NK-92 treated with Interleukin-12 subunit alpha and Interleukin-12 subunit beta, amount 100 ng/mL, for 24 hours (cell line): Measurements from ENCODE around the gene PRKAG2.

Experiments used
- DNase-seq: peaks from one replicate; lab custom pipeline; 2025; lab: John Stamatoyannopoulos, UW

PRKAG2 gene

DNA sequence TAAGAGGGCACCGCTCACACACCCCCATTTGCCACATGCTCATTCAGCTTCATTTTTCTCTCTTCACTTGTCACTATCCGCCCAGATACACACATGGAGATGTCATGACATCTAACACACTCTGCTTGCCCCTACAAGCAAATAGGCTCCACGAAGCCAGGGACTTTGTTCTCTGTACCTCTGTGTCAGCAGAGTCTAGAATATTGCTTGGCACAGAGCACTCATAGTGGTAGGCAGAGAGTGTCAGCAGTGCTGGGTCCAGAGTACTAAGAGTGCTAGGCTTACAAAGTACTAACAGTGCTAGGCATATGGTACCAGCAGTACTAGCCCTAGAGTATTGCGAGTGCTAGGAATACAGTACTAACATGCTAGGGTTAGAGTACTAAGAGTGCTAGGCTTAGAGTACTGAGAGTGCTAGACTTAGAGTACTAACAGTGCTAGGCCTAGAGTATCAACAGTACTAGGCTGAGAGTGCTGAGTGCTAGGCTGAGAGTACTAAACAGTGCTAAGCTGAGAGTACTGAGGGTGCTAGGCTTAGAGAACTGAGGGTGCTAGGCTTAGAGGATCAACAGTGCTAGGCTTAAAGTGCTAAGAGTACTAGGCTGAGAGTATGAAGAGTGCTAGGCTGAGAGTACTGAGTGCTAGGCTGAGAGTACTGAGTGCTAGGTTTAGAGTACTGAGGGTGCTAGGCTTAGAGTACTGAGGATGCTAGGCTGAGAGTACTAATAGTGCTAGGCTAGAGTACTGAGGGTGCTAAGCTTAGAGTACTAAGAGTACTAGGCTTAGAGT, 166.1 kb downstream of the PRKAG2 start:
- DNase-seq: no peak

DNA sequence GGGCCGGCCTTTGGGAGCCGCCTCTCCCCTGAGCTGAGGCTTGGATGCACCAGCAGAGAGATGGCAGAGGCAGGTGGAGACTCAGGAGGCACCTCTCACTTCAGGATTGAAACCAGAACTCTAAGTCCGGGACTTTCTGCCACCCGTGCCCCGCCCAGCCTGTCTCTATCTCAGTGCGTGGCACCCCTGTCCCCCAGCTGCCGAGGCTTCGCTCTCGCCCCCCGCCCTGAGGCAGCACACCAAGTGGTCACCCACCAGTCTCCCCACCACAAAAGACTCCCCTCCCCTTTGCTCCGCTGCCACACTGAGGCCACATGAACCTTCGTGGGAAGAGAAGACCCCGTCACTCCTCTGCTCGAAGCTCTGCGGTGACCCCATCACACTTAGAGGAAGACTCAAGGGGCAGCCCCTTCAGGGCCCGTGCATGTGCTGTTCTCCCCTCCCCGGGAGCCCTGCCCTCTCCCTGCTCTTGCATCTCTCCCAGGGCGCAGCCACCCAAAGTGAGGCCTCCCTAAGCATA, 166.7 kb downstream of the PRKAG2 start:
- DNase-seq: no peak

- DNase-seq: no peak
Measured at GRCh38 chr7:151709141-151710038, 167.5 kb downstream of the PRKAG2 start.

DNA sequence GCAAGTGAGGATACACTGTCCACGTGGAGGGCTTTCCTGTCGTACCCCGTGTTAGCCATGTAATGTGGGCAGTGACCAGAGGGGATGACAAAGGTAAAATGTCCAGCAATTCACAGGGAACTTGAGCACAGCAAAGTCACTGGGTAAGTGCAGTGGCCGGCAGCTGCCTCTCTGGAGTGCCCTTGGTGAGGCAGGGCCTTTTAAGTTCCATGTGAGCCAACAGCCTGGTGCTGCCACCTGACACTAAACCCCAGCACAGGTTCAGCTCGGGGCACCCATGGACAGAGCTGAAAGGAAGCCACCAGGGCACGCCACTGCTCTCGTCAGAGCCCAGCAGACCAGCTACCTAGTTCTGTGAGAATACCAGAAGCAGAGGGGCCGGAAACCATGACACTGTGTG, 168.3 kb downstream of the PRKAG2 start:
- DNase-seq: no peak

DNA sequence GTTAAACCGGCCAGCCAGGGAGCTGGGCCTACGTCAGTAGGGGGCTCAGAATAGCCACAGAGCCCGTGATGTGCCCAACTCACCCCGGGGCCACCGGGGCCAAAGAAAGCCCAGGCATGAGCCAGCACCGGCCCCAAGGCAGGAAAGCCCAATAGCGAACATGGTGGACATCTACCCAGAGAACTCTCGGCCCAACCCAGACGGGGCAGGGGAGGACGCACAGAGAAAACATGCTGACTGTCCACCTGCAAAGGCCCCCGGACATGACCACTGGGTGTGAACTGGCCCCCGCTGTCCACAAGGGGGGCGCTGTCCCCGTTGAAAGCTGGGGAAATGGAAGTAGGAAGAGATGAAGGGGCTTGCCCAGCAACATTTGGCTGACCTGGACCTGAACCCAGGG, 169.2 kb downstream of the PRKAG2 start:
- no peak for DNase-seq

DNA sequence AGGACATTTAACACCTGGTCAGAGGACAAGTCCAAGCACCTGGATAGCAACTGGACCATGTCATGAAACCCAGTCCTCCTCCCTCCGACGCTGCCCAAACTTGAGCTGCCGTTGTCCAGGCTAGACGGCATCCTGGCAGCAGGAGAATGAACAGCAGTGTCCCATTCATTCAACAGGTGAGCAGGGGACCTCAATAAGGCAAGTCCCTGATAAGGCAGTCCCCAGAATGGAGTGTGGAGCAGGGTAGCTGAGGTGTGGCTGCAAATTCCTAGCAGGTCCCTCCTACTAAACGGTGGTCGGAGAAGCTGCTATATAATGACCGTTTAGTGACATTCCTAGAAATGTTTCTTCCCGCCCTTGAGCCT, 169.8 kb downstream of the PRKAG2 start:
- DNase-seq: no peak

- DNase-seq: no peak
Measured at GRCh38 chr7:151706277-151707104, 170.4 kb downstream of the PRKAG2 start.

DNA sequence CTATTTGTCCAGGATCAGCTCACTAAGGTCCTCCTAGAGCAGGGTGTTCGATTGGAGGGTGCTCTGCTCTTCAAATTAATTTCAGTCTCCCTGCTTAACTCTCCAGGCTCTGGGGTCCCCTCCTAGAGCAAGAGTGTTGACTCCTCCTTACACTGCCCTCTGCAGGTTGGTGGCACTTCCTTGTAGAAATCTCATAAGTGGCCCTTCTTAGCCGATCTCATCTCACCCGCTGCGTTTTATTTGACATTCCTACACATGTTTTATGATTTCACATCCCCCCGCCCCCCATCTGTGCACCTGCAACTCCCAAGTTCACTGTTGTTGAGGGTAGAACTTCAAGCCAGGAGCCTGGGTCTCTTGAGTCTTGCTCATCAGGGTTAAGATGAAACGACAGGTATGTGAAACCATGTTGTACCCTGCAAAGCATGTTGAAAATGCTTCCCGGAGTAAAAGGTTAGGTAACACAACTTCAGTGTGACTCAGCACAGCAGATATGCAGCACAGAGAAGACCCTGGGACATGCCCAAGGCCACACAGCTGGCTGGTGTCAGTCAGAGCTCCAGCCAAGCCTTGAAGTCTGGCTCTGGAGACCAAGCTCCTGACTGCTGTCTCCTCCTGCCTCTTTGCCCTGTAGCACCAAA, 171.2 kb downstream of the PRKAG2 start:
- no peak for DNase-seq

DNA sequence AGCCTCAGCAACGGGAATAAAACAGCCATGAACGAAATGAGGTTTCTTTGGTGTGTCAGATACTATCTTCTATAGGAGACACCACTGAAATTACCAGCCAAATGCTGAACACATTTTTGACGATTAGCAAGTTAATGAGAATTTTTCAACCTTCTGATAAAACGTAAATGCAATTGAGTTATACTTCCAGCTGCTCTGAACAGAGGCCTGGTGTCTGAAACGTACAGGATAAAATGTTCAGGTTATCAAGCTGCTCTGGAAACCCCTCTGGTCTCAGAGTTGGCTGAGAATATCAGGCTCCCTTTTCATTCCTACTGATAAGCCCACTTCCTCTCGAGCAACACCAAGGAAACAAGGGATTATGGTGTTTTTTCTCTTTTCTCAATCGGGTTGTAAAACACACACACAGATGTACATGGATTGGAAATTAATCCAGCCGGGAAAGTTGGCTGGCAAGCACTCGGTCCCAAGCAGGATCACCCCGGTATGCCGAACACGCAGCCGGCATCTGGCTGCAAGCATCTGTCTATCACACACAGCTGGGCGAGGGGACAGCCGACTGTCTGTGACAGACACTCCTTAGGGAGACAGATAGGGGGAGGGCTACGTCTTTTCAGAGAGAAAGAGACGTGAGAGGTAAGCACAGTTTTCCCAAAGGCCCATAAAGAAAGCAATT, 171.8 kb downstream of the PRKAG2 start:
- no peak for DNase-seq

DNA sequence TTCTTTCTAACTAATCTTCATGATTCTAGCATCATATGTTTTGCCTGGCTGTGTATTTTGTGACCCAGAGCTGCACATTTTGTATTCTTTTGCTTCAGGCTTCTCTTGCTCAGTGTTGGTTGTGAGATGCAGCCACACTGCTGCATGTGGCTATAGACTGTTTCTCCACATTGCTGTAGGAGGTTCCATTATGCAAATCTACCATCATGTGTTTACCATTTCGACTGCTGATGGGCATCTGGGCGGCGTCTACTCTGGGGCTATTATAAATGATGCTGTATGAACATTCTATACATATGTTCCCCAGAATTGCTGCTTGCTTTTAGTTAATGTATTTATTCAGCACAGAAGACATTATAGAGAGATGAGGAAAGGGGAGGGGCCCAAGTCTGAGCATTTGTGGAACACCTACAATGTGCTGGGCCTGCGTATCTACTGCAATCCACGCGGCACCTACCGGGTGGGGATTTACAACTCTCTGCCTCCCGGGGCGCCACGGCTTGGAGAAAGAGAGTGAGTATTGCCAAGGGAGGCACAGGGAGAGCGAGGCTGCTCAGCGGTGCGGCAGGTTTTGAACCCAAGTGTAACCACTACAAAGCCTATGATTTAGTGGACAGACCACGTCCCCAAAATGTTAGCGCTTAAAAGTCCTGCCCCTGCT, 172.5 kb downstream of the PRKAG2 start:
- no peak for DNase-seq

DNA sequence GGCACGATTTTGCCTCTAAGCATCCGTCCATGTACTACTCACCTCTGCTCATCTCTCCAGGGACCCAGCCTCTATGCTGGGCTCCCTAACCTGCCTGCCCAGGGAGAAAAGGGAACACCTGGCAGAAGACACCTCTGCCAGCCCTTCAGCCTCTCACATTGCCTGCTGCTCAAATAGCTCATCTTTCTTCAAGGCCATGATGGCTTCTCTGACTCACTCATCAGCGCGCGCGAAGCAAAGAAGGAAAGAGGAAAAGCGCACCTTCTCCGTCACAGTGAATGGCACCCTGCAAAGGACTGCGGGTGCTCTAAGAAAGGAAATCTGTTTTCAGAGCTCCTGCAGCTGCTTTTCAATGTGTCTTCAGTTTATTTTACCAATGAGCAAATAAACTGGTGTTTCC, 174.0 kb downstream of the PRKAG2 start:
- no peak for DNase-seq

- DNase-seq: no peak
Measured at GRCh38 chr7:151700586-151701165, 176.2 kb downstream of the PRKAG2 start.

DNA sequence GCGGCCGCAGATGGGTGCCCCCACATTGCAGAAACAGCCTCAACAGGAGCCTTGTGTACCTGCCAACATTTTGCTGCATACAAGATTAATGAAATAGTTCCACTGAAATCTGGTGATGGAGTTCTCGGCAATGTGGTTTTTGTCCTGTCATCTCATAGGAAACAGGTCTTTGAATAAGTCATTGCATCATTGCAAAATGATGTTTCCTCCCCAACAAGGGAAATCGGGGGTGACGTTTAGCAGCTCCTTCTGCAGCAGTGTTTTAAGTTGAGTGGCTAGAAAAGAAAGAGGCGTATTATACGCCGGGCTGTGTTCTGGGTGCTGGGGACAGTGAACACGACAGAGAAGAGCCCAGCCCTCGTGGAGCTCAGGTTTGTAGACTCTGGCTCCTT, 177.0 kb downstream of the PRKAG2 start:
- DNase-seq: no peak

DNA sequence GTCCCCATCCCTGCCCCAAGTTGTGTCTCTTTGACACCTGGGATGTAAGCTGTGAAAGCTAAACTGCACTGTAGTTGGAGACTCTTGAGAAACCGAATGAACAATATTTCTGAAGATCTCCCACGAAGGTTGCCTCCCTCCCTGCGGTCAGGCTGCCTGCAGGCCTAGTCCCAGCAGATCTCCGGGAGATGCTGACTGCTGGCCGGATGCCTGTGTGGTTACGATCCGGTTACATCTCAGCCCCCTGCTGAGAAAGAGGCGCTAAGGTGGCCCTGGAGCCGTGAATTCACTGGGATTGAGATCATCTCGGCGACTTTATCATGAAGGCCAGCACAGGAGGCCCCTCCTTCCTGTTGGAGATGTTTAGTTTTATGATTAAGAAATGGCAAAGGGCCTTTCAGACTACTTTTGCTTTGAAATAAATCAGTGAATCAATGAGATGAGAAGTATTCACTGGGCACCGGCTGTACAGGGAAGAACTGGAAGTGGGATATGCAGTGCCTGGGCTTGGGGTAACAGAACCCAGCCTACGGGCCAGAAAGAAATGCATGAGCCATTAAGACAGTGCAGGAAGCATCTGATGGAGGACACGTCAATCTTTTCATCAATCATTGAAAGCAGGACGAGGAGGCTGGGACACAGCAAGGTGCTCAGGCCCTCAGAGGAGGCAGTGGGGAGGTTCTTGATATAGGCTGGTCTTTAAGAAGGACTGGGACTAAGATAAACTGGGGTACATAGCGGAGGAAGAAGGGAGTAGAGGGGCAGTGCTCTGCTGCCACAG, 177.6 kb downstream of the PRKAG2 start:
- no peak for DNase-seq

DNA sequence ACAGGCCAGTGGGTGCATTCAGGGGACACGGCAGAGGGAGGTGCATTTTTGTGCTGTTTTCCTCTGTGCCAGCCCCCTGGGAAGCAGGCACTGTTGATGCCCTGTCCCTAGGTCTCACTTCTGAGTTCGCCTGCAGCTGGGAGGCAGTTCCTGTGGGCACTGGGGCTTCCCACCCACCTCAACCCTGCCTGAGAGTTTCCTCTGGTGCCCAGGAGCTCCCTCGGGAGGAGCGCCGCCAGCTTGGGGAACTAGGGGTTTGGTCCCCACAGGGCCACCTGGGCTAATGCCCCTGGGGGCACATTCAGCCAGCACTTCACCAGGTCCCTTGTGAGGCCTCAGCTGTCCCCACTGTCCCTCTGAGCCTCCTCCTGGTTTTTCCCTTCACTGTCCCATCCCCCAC, 179.0 kb downstream of the PRKAG2 start:
- no peak for DNase-seq

DNA sequence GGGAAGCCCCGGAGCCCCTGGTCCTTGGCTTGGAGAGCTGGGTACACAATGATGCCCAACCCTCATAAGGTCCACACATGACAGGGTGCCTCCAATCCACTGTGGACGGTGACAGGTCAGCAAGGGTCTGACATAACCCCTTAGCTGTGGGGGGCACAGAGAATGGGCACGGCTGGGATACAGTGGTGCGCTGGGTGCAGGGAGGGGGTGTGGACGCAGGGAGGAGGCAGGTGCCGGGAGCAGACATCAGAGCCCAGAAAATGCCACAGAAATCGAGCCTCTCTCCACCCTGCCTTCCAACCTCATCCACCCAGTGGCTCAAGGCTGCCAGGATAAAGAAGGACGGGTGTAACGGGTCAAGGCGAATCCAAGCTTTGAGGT, 179.4 kb downstream of the PRKAG2 start:
- no peak for DNase-seq

- no peak for DNase-seq
Measured at GRCh38 chr7:151696721-151697514, 180.0 kb downstream of the PRKAG2 start.

GRCh38 chr7:151695951-151696541, 180.9 kb downstream of the PRKAG2 start:
- DNase-seq: no peak
